HL-60 (cell line): Measurements from ENCODE around the gene FAM124A.

Experiments used
- SPI1 ChIP-seq: IDR thresholded peaks from 2 replicates; pipeline ENCODE4 v1.6.1; 2012; ENCODE audit warnings: low read depth, mild to moderate bottlenecking, borderline replicate concordance
- TF ChIP-seq, protein P1 (sequence below): IDR thresholded peaks from one replicate; pipeline ENCODE4 v1.5.1; 2011; ENCODE audit warnings: low read length, control low read depth, inconsistent platforms; ENCODE audit not compliant: insufficient read depth

- TF ChIP-seq, protein P1, sequence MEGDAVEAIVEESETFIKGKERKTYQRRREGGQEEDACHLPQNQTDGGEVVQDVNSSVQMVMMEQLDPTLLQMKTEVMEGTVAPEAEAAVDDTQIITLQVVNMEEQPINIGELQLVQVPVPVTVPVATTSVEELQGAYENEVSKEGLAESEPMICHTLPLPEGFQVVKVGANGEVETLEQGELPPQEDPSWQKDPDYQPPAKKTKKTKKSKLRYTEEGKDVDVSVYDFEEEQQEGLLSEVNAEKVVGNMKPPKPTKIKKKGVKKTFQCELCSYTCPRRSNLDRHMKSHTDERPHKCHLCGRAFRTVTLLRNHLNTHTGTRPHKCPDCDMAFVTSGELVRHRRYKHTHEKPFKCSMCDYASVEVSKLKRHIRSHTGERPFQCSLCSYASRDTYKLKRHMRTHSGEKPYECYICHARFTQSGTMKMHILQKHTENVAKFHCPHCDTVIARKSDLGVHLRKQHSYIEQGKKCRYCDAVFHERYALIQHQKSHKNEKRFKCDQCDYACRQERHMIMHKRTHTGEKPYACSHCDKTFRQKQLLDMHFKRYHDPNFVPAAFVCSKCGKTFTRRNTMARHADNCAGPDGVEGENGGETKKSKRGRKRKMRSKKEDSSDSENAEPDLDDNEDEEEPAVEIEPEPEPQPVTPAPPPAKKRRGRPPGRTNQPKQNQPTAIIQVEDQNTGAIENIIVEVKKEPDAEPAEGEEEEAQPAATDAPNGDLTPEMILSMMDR: no peak
- no peak for TF ChIP-seq SPI1
Measured at GRCh38 chr13:51311957-51312520, 89.8 kb downstream of the FAM124A start.
